ENCODE measurements around the gene KRT25.
A peak's percentile ranks its signal among the peaks of the same experiment; 100 is the strongest.

KRT25 gene, protein sequence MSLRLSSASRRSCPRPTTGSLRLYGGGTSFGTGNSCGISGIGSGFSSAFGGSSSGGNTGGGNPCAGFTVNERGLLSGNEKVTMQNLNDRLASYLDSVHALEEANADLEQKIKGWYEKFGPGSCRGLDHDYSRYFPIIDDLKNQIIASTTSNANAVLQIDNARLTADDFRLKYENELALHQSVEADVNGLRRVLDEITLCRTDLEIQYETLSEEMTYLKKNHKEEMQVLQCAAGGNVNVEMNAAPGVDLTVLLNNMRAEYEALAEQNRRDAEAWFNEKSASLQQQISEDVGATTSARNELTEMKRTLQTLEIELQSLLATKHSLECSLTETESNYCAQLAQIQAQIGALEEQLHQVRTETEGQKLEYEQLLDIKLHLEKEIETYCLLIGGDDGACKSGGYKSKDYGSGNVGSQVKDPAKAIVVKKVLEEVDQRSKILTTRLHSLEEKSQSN

DNA sequence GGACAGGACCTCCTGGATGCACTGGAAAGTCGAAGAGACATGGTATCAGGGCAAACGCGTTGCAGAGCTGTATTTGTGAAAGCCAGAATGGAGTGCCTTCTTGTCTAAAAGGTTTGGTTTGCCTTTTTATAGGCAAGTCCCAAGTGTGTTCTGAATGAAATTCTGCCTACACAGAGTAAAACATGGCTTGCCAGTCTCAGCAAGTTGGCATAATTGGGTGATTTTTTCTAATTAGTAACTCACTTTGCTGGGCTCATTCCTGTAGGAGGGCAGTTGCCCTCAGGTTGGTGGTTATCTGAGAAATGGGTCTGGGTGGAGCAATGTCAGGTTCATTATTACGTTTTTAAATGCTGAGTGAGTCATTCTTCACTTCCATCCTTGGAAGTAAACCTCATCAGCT, at the start of gene KRT25:
Gene KRT25, minus strand, starts transcription at position 101 of the 400 bp plus-strand sequence. Its CDS starts 60 bp downstream, at position 41.
- DNase-seq (ENCODE audit: low read depth in 2 of 2, low spot score in 1 of 2): no peak

DNA sequence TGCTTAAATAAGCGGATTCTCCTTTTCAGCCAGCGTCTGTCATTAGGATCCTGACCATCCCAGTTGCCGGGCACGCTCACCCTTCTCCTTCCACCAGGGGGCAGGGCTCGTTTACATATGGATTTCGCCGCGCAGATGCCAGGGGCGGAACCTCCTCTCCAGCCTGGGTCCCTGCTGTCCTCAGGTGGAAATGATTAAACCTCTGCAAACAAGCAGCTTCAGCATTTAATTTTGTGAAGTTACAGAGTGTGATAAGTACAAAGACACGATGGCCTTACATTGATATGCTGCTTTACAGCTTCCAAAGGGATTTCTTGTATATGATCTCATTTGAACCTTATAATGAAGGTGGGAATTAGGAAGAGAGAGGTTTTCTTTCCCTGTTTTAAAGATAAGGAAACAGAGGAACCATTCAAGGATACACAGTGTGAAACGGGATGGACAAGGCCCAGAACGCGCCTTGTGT, 48.5 kb upstream of the KRT25 start:
- peak; percentile 34 to 43 for DNase-seq (ENCODE audit: low read depth in 2 of 2, low spot score in 1 of 2)

DNA sequence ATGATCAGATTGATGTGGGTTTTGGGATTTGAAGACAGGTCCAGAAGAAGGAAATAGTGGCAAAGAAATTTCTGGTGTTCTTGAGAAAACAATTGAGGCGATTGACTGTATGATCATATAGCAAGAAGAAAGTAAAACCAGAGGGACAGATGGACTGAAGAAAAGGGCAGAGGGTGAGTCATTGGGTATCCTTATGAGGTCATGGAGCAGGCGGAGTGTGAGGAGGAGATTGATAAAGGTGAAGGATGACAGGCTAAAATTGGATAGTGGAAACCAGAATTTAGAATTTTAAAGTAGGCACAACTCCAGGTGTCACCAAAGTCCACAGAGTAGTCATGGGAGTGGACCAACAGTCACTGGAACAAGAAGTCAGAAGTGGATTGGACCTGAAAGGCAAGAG, 46.0 kb upstream of the KRT25 start:
- DNase-seq (ENCODE audit: low read depth in 2 of 2, low spot score in 1 of 2): no peak

DNA sequence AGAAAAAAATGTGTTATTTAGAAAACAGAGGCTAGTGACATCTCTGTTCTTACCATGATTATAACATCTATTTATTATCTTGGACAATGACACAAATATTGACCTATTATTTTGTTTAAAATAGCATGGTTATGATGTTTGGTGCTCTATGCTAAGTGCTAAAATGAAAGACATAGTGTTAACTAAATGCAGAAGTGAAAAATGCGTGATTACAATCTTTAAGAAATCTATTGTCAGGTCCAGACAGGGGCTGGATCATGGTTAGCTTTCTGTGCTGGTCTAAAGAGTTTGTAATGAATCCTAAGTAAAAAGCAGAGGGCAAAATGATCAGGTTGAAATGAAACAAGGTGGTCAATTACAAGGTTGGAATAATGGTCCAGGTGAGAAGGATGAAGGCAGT, 45.2 kb upstream of the KRT25 start:
- DNase-seq (ENCODE audit: low read depth in 2 of 2, low spot score in 1 of 2): no peak

DNA sequence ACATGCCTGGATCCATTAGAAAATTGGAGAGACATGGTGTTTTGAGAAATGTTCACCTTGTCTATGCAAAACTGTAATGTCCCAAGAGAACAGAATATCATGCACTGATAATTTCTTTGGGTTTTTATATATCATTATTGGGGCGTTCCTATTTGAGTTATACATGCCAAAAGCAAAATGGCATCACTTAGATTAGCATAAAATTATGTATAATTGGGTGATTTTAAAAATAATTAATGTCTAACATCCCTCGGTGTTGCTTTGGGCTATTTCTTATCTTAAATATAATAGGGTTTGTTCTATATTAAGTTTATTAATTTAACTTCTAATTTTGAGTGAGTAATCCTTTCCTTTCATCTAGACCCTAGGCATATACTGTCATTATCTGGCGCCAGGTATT, 44.7 kb upstream of the KRT25 start, which contains the start of gene KRT28:
Gene KRT28, minus strand, starts transcription at position 101 of the 400 bp plus-strand sequence. Its CDS starts 66 bp downstream, at position 35.
- no peak for DNase-seq (ENCODE audit: low read depth in 2 of 2, low spot score in 1 of 2)

DNA sequence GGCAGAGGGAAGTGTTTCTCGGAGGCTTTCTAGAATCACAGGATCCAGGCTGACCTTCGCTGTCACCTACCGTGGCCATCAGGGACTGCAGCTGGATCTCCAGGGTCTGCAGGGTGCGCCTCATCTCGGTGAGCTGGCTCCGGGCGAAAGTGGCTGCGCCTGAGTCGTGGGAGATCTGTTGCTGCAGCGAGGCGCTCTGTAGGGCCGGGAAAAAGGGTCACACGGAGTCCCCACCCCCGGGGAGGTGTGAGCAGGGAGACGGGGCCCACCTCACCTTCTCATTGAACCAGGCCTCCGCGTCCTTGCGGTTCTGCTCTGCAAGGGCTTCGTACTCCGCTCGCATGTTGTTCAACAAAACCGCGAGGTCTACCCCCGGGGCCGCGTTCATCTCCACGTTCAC, 41.7 kb upstream of the KRT25 start:
- no peak for DNase-seq (ENCODE audit: low read depth in 2 of 2, low spot score in 1 of 2)

DNA sequence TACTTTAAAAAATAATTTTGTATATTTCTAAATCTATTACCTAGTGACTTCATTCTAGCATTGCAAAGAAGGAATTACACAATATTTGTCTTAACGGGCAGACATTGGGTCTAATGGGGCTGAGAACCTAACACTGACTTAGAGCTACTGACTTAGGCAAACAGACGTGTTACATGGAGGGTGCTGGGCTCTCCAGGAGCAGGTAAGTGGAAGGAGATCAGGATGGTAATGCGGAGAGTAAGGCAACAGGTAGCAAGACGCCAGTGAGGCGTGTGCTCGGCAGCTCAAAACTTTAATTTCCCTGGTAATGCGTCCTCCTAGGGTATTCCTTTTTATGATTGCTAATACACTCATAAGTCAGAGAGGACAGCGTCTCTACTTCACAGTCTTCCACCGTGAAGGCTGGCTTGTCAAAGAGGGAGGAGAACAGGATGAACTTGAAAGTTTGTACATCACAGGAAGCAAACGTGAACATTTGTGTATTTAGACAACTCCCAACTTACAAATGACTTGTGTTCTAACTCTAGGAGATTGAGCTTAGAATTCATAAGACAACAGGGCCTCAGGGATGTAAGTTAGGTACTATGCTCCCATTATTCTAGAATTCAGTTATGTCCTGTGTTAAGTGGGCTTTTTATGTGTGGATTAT, 40.0 kb upstream of the KRT25 start:
- DNase-seq (ENCODE audit: low read depth in 2 of 2, low spot score in 1 of 2): no peak

DNA sequence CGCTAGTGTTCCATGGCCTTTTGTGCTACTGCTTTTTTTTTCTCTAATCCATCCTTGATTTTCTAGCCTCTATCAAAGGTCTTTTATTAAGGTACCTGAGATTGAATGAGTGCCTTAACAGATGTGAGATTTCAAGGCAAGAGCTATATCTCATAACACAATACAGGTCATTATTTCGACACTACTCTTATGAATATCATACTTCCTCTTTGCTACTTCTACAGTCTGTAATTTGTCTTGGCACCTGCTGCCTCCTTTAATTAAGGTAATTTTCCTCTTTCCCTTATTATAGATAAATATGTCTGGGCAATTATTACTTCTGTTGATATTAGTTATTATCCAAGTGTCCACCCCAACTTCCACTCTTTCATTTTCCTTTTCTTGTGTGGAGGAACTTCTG, 39.3 kb upstream of the KRT25 start:
- no peak for DNase-seq (ENCODE audit: low read depth in 2 of 2, low spot score in 1 of 2)

DNA sequence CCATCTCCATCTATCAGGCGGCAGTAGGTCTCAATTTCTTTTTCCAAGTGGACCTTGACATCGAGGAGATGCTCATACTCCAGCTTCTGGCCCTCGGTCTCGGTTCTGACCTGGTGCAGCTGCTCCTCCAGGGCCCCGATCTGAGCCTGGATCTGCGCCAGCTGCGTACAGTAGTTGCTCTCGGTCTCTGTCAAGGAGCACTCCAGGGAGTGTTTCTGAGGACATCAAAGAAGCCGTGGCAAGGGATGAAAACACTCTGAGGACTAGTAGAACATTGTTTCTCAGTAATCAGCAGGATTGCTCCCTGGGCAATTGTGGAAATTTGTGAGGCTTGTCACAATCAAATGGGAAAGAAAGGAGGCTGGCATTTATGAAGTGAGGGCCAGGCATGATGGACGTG, 38.7 kb upstream of the KRT25 start:
- DNase-seq (ENCODE audit: low read depth in 2 of 2, low spot score in 1 of 2): no peak

DNA sequence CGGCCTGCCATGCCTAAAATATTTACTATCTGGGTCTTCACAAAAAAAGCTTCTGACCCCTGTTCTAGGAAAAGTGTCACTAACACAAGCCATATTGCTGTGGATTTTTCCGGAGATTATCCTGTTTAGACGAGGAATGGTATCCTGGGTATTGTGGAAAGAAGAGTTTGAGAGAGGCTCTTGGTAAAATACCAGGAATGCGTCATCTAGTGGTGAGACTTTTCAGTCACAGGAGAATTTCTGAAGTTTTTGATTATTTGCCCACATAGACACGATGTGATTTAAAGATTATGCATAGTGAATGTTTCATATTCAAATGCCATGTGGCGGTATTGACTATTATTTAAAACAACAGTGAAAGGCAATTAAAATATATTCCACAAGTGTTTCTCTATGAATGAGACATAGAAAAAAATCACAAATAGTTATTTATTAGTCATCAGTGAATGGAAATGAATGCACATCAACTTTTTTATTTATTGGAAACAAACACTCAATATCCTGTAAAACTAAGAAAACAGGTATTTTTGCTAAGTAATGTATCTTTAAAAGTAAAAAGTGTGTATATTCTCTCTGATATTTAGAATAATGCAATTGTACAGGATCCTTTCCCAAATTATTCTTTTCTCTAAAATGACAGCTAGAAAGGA, 36.8 kb upstream of the KRT25 start:
- DNase-seq (ENCODE audit: low read depth in 2 of 2, low spot score in 1 of 2): no peak

DNA sequence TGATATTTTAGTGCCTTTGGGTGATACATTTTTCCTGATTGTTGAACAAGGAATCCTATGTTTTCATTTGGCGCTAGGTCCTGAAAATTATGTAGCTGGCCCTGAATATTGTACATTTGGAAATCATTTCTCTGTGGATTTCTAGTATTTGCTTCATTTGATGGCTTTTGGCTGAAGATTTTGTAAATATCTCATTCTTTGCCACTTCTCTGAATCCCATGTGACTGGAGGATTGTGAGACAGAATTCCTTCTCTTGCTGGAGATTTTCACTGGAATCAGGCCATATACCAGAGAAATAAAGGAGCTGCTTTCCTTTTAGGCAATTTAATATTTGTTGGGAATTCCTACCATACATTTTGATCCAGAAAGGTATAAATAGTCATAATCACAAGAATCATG, 36.0 kb upstream of the KRT25 start:
- DNase-seq (ENCODE audit: low read depth in 2 of 2, low spot score in 1 of 2): no peak

DNA sequence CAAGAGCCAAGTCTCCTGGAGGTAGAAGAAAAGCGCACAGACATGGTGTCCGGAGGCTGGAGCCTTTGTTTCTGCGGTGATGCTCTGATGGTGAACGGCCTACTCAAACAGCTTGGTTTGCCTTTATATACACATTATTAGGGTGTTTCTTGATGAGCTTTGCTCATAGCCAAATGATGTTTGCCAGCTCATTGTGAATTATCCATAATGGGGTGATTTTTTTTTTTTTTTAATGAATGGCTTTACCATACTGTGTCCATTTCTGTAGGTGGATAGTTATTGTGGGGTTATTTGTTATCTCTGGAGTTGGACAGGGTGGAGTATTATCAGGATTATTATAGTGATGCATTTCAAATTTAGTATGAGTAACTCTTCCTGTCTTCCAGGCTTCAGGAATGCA, 27.3 kb upstream of the KRT25 start, which contains the start of gene KRT27:
Gene KRT27, minus strand, starts transcription at position 101 of the 400 bp plus-strand sequence. Its CDS starts 57 bp downstream, at position 44.
- DNase-seq (ENCODE audit: low read depth in 2 of 2, low spot score in 1 of 2): no peak

DNA sequence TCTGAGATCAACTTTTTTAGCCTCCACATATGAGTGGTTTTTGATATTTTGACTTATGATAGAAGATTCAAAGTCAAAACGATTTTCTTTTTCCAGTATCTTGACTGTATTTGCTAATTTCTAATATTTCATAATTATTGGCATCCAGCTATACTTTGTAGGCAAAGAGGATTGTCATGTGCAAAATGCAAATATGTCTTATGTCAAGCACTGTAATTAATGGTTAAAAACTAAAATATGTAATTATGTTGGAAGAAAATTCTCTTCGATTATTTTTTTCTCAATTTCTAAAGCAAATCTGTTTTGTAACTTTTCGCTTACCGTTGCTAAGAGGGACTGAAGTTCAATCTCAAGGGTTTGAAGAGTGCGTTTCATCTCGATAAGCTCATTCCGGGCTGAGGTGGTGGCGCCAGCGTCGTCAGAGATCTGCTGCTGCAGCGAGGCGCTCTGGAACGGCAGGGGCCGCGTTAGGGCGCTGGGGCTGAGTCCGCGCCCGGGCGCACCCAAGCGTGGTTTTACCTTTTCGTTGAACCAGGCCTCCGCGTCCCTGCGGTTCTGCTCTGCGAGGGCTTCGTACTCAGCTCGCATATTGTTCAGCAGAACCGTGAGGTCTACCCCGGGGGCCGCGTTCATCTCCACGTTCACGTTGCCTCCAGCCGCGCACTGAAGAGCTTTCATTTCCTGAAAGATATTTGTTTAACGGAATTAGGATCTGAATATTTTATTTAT, 24.2 kb upstream of the KRT25 start:
- no peak for DNase-seq (ENCODE audit: low read depth in 2 of 2, low spot score in 1 of 2)

DNA sequence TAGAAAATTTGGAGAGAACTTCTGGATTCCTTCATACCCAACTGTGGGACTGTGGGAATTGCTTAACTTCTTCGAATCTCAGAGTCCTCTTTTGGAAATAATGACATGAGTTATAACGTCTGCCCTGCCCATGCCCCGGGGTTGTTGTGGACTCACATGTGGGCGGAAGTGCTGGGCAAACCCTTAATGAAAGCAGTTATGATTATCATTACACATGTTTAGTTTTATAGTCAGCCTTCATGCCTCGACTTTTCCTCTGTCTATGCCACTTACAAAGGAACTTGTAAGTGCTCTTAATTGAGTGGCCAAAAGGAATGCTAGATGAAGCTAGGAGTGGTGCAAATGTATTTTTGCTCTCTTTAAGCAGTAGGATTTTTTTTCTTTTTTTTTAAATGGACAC, 23.3 kb upstream of the KRT25 start:
- no peak for DNase-seq (ENCODE audit: low read depth in 2 of 2, low spot score in 1 of 2)

DNA sequence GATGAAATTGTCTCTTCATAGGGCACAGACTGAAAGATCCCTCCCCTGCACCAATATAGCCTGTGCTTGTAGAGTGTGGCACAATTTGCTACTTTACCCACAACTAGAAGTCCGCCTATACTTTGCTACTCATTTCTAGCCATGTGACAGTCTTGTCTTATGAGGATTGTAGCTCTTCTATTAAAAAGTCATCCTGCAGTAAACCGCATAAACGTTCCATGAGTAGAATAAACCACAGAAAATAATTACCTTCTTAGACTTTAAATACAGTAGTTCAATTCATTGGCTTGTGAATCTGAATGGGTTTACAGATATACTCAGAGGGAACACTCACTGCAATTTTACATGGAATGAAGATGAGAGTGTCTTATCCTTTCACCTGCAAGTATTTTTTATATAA, 22.8 kb upstream of the KRT25 start:
- DNase-seq (ENCODE audit: low read depth in 2 of 2, low spot score in 1 of 2): no peak

DNA sequence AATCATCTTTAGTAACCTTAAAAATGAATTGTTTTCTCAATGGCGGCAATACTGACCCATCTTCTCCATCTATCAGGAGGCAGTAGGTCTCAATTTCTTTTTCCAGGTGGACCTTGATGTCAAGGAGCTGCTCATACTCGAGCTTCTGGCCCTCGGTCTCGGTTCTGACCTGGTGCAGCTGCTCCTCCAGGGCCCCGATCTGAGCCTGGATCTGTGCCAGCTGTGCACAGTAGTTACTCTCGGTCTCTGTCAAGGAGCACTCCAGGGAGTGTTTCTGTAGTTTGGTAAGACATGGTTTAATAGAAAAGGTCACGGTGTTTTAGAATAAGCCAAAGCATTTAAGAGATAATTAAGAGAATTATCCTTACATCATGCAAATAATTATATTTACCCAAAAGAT, 22.3 kb upstream of the KRT25 start:
- DNase-seq (ENCODE audit: low read depth in 2 of 2, low spot score in 1 of 2): no peak

DNA sequence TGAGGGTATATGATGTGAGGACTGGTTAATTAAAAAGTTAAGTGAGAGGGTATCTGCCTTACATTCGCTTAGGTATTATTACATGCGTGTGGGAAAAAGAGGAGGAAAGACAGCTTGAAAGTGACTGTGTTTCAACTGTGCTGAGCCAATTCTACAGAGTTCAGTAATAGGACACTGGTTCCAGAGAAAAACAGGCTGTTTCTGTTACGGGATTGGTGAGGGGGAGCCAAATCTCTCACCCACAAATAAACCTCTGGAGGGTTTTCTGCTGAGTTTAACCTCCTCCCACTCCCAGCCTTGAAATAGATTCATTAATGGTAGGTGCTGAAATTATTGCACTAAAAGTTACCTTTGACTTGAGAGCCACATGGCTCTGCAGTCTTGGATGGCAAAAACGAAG, 20.8 kb upstream of the KRT25 start:
- no peak for DNase-seq (ENCODE audit: low read depth in 2 of 2, low spot score in 1 of 2)

DNA sequence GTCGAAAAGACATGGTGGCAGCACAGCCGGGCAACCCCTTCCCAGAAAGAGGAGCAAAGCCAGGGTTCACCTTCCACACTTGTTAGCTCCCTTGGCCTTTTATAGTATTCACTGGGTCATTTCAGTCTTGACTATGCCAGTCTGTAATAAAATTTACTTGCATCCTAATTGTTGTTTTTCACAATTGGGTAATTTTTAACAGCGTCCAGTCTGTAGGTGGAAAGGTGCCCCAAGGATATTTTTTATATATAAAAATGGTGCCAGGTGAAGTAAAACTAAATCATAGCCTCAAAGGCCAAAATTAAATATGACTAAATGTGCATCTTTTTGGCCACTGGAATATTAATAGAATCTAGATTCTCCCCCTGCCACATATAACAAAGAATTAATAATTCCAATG, 17.0 kb upstream of the KRT25 start, which contains the start of gene KRT26:
Gene KRT26, minus strand, starts transcription at position 101 of the 400 bp plus-strand sequence. Its CDS starts 88 bp downstream, at position 13.
- DNase-seq (ENCODE audit: low read depth in 2 of 2, low spot score in 1 of 2): no peak

DNA sequence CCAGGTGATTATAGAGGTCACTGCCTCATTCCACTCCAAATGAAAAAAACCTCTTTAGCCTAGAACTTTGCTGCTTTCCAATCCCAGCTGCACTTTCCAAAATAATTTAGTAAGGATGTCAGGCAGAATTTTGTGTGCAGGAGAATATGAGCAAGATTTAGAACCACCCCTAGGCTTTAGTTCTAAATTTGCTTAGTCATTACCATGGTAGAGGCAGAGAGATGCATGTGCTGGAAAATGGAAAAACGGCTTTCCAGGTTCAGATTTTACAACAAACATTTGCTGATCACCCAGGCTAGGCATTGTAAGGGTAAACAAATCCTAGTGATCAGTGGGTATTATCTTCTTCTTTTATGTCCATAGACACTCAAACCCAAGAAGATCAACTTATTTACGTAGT, 10.5 kb upstream of the KRT25 start:
- DNase-seq (ENCODE audit: low read depth in 2 of 2, low spot score in 1 of 2): no peak

DNA sequence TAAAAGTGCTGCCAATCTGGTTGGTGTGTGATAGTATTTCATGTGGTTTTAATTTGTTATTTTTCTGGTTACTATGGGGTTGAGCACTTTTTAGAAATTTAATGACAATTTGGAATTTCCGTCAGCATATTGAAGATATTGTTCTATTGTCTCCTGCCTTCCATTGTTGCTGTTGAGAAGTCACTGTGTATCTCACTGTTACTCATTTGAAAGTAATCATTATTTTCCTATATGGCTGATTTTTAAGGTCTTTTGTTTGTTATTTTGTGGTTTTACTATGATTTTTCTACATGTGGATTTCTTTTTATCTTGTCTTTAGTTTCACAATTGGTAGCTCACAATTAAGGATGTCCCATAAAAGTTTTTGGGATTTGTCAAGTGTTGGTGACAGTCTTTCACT, 8.6 kb upstream of the KRT25 start:
- DNase-seq (ENCODE audit: low read depth in 2 of 2, low spot score in 1 of 2): no peak

Measured in stimulated activated CD8-positive, alpha-beta memory T cell treated with anti-CD3 and anti-CD28 coated beads, Interleukin-4, amount 100 ng/mL, for 1 hour (primary cell).